GM12878 (cell line): ENCODE data around the gene HAP1. TPM values are rescaled to one million over a fixed set of nuclear protein-coding genes. Genes with fewer than 3 reads are reported as not detected.

ENCODE experiments used
- ATAC-seq: fragments of 200-7000 bp; cut with Tn5 transposase; 3 replicates; pipeline ENCODE4 v1.9.1; 2020; ENCODE audit warnings: mild to moderate bottlenecking, moderate library complexity
- BruUV-seq: library from RNA; stranded (reverse); fragments of 400-500 nt; replicated peaks from 2 replicates; lab custom pipeline; 2021; lab: Mats Ljungman, UMichigan
- CTCF ChIA-PET: fragments of 300-600 bp; sonication (Branson Sonifier 250); formaldehyde crosslinking; extraction: SDS; loops from one replicate; lab custom pipeline; 2021; ENCODE audit warnings: inconsistent platforms; lab: Yijun Ruan, JAX
- POLR2A ChIA-PET: fragments of 350-600 bp; formaldehyde crosslinking; extraction: SDS; loops from one replicate; lab custom pipeline; 2021; ENCODE audit warnings: inconsistent platforms; lab: Charles Lee
- RAD21 ChIA-PET: fragments of 300-600 bp; sonication (Branson Sonifier 250); formaldehyde crosslinking; loops from one replicate; lab custom pipeline; 2023; ENCODE audit warnings: antibody characterized with exemption; ENCODE audit not compliant: unreplicated experiment; lab: Charles Lee
- SMC1A ChIA-PET: fragments of 300-600 bp; sonication (Branson Sonifier 250); formaldehyde crosslinking; loops from one replicate; lab custom pipeline; 2023; ENCODE audit not compliant: unreplicated experiment, uncharacterized antibody; lab: Charles Lee
- DNase-seq: peaks from one replicate; pipeline ENCODE4 v3.0.0-alpha.2; 2011; ENCODE audit warnings: low read depth, low spot score
- FAIRE-seq: peaks from 3 replicates; lab custom pipeline; 2011; peaks lifted over from hg19 to GRCh38; lab: Jason Lieb, UNC
- H2AFZ ChIP-seq: 2 replicates; pipeline ENCODE4 v1.6.0; 2011; ENCODE audit warnings: low read depth, low read length, control low read depth; ENCODE audit not compliant: control insufficient read depth
- H3K27ac ChIP-seq: 2 replicates; pipeline ENCODE4 v1.5.1; 2011; ENCODE audit warnings: control low read depth; ENCODE audit not compliant: control insufficient read depth, insufficient read depth
- H3K27me3 ChIP-seq, 2 experiments: replicated peaks in 1 of 2; 2 replicates each; pipeline versions ENCODE4 v1.6.0 to v1.6.1; 2011; ENCODE audit warnings: low read length in 1 of 2; ENCODE audit not compliant: control insufficient read depth in 2 of 2, insufficient read depth in 2 of 2
- H3K36me3 ChIP-seq, 2 experiments: 2 replicates each; pipeline ENCODE4 v1.5.1; 2011; ENCODE audit warnings: low read length in 1 of 2; ENCODE audit not compliant: control insufficient read depth in 2 of 2, insufficient read depth in 2 of 2
- H3K4me1 ChIP-seq: 2 replicates; pipeline ENCODE4 v1.6.1; 2011; ENCODE audit warnings: mild to moderate bottlenecking, low read length, moderate library complexity, mixed read lengths; ENCODE audit not compliant: control insufficient read depth, insufficient read depth
- H3K4me2 ChIP-seq: 2 replicates; pipeline ENCODE4 v1.6.0; 2011; ENCODE audit warnings: control low read depth; ENCODE audit not compliant: control insufficient read depth, insufficient read depth
- H3K4me3 ChIP-seq: fragments of 200-600 bp; sonication (generic); 2 replicates; pipeline ENCODE4 v1.5.1; 2016
- H3K79me2 ChIP-seq: 2 replicates; pipeline ENCODE4 v1.6.0; 2011; ENCODE audit warnings: low read length; ENCODE audit not compliant: control insufficient read depth, insufficient read depth
- H3K9ac ChIP-seq: 2 replicates; pipeline ENCODE4 v1.8.0; 2011; ENCODE audit warnings: low read length, control low read depth, mixed read lengths; ENCODE audit not compliant: control insufficient read depth, insufficient read depth
- H3K9me3 ChIP-seq: replicated peaks from 3 replicates; pipeline ENCODE4 v1.5.1; 2011; ENCODE audit warnings: mild to moderate bottlenecking, low read length; ENCODE audit not compliant: control insufficient read depth, insufficient read depth
- H4K20me1 ChIP-seq: 2 replicates; pipeline ENCODE4 v1.6.0; 2011; ENCODE audit not compliant: control insufficient read depth, insufficient read depth
- ASH2L ChIP-seq: fragments of 300-600, 200-600 bp; sonication (generic); IDR thresholded peaks from 2 replicates; pipeline ENCODE4 v1.6.1; 2017; ENCODE audit warnings: low read depth, mild to moderate bottlenecking, borderline replicate concordance
- ATF7 ChIP-seq: fragments of 450-650 bp; IDR thresholded peaks from 2 replicates; pipeline ENCODE4 v1.6.1; 2016; ENCODE audit warnings: low read depth, mild to moderate bottlenecking
- BRCA1 ChIP-seq: IDR thresholded peaks from 2 replicates; pipeline ENCODE4 v1.6.1; 2011; ENCODE audit warnings: low read depth, low read length, improper control_type of control experiment
- DPF2 ChIP-seq: fragments of 450-650 bp; IDR thresholded peaks from 2 replicates; pipeline ENCODE4 v1.6.1; 2017; ENCODE audit warnings: mild to moderate bottlenecking
- GATAD2B ChIP-seq: fragments of 450-650 bp; conservative IDR thresholded peaks from 2 replicates; pipeline ENCODE4 v1.6.1; 2017; ENCODE audit warnings: low read depth, mild to moderate bottlenecking, moderate library complexity
- IKZF1 ChIP-seq: fragments of 450-650 bp; conservative IDR thresholded peaks from 2 replicates; pipeline ENCODE4 v1.6.1; 2017; ENCODE audit warnings: antibody characterized with exemption, mild to moderate bottlenecking
- IKZF2 ChIP-seq, 2 experiments: fragments of 450-650 bp; IDR thresholded peaks; 2 replicates each; pipeline ENCODE4 v1.6.1; 2017; ENCODE audit warnings: mild to moderate bottlenecking in 2 of 2, moderate library complexity in 2 of 2
- IRF4 ChIP-seq: IDR thresholded peaks from 2 replicates; pipeline ENCODE4 v1.6.1; 2011; ENCODE audit warnings: low read depth, low read length
- JUNB ChIP-seq: IDR thresholded peaks from 2 replicates; pipeline ENCODE4 v1.6.1; 2016; ENCODE audit warnings: antibody characterized with exemption, mild to moderate bottlenecking
- NFIC ChIP-seq: IDR thresholded peaks from 2 replicates; pipeline ENCODE4 v1.6.1; 2012; ENCODE audit warnings: low read depth, mild to moderate bottlenecking, inconsistent platforms, low read length, moderate library complexity
- POLR2AphosphoS5 ChIP-seq: IDR thresholded peaks from 2 replicates; pipeline ENCODE4 v1.6.1; 2011; ENCODE audit warnings: mild to moderate bottlenecking, low read length, inconsistent platforms
- RB1 ChIP-seq: fragments of 450-650 bp; formaldehyde crosslinking; IDR thresholded peaks from 2 replicates; pipeline ENCODE4 v1.6.1; 2017; ENCODE audit warnings: mild to moderate bottlenecking, borderline replicate concordance
- SREBF1 ChIP-seq: IDR thresholded peaks from 2 replicates; pipeline ENCODE4 v1.6.1; 2012; ENCODE audit warnings: mild to moderate bottlenecking, low read length
- STAT3 ChIP-seq: IDR thresholded peaks from 2 replicates; pipeline ENCODE4 v1.6.1; 2011; ENCODE audit warnings: low read depth, low read length, improper control_type of control experiment
- SUZ12 ChIP-seq: fragments of 200-600 bp; sonication (generic); IDR thresholded peaks from one replicate; pipeline ENCODE4 v1.6.1; 2018; ENCODE audit warnings: antibody characterized with exemption, mild to moderate bottlenecking; ENCODE audit not compliant: unreplicated experiment
- ZNF274 ChIP-seq: IDR thresholded peaks from one replicate; pipeline ENCODE4 v1.8.0; 2011; ENCODE audit not compliant: insufficient read length, insufficient read depth
- ZSCAN29 ChIP-seq: fragments of 450-650 bp; IDR thresholded peaks from 2 replicates; pipeline ENCODE4 v1.6.1; 2017; ENCODE audit warnings: mild to moderate bottlenecking, moderate library complexity
- WGBS: methylation state at CpG from one replicate; pipeline ENCODE4 v1.1.6; 2016; ENCODE audit warnings: low lambda C conversion rate; ENCODE audit not compliant: insufficient replicate concordance, insufficient coverage; ENCODE audit errors: missing lambda C conversion rate; 5-methylcytosine and 5-hydroxymethylcytosine counted together
- in situ Hi-C: fragments of 300-500 bp; cut with MboI; formaldehyde crosslinking; loops from 9 replicates; pipeline ENCODE4 v1.14.3; 2018; ENCODE audit warnings: mixed read lengths
- intact Hi-C: fragments of 100-400 bp; cut with micrococcal nuclease; formaldehyde crosslinking; loops from one replicate; pipeline ENCODE4 v1.14.2; 2022; ENCODE audit not compliant: unreplicated experiment
- polyA plus RNA-seq, 11 experiments: library from polyadenylated mRNA; depleted of rRNA in 4 of 11; unstranded in 6 of 11; stranded (reverse) in 5 of 11; fragments of >200 nt; fragmentation: Nextera tagmentation in 4 of 11; fragmentation: Illumina TruSeq in 1 of 11; extraction: Ambion mirVana in 4 of 11; extraction: Trizol in 1 of 11; gene quantifications; 1 replicate in 1 of 11; 2 replicates in 10 of 11; pipeline versions ENCODE4 v1.2.1 to v1.2.3, GENCODE V29; 2011 to 2016; ENCODE audit warnings: inconsistent platforms in 2 of 11, missing spikeins in 2 of 11, low read depth in 1 of 11
- total RNA-seq, 4 experiments: library from RNA; depleted of rRNA in 3 of 4; stranded (reverse); fragments of >200 nt in 3 of 4; fragmentation: Illumina TruSeq in 1 of 4; extraction: Trizol in 1 of 4; gene quantifications; 2 replicates each; pipeline versions ENCODE4 v1.2.1 to v1.2.3, GENCODE V29; 2013 to 2021
- TF ChIP-seq, protein P1 (sequence below): fragments of 450-650 bp; IDR thresholded peaks from 2 replicates; pipeline ENCODE4 v1.6.1; 2018; ENCODE audit warnings: mild to moderate bottlenecking, low read depth, moderate library complexity; ENCODE audit not compliant: partially characterized antibody
- TF ChIP-seq, protein P2 (sequence below): IDR thresholded peaks from 2 replicates; pipeline ENCODE4 v1.6.1; 2012; ENCODE audit warnings: low read depth, low read length, improper control_type of control experiment

HAP1 gene
- total and polyA plus RNA-seq, 10 of the 15 experiments (the other 5 are each of a cell fraction or from before 2014, with no cell fraction given): not detected

DNA sequence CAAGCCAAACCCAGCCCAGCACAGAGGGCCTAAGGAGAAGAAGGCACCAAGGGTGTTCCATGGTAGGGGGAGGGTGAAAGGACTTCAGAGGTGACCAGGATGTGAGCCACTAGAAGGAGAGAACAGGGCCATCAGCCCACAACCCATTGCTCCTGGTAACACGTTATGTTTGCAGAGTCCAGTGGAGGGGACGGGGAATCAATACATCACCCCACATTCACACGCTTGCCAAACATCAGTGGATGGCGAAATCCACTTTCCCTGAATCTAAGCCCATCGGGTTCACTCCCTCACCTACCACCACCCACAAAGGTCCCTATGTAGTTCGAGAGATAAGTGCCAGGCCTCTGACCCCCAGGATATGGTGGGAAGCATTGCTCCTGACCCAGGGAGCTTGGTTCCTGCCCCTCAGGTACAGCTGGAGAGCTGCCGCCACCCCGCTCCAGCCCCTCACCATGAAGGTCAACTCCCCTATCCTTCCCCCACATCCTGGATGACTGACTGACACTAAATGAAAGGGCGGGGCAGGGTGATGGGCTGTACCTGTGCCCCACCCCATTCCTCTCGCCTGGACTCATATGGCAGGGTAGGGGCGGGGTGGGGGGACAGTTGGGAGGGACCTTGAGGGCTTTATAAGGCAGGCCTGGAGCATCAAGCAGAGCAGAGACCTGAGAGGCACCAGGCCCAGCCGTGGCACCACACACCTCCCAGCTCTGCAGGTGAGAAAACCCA is 22.6 kb downstream of the HAP1 start, which contains the start of gene GAST:
Gene GAST (plus strand): TSS at position 663 of the 732 bp plus-strand sequence. CDS start 3,106 bp downstream, outside the sequence.
- RAD21 ChIA-PET: no interaction called here
- no peak within 1 kb of the TSS for H3K27ac ChIP-seq
- WGBS: 18% methylated on average over 12 of the region's 12 CpGs
- CTCF ChIA-PET: interaction anchor here (1.2 to 1.4 kb wide), 2 partner anchors 16 to 49 kb away, joined by 3 to 9 read pairs; no protein-coding TSS in a partner anchor
- TF ChIP-seq IKZF1 (no peak), ATF7 (no peak), IKZF2 (IDR thresholded peaks at IDR 0.05) (no peak), SUZ12 (no peak), IRF4 (no peak), ASH2L (no peak), SREBF1 (no peak), ZSCAN29 (no peak), NFIC (no peak), RB1 (no peak), GATAD2B (no peak), BRCA1 (no peak), ZNF274 (no peak), JUNB (no peak), STAT3 (no peak), POLR2AphosphoS5 (no peak), DPF2 (no peak)
- TF ChIP-seq, protein P1, sequence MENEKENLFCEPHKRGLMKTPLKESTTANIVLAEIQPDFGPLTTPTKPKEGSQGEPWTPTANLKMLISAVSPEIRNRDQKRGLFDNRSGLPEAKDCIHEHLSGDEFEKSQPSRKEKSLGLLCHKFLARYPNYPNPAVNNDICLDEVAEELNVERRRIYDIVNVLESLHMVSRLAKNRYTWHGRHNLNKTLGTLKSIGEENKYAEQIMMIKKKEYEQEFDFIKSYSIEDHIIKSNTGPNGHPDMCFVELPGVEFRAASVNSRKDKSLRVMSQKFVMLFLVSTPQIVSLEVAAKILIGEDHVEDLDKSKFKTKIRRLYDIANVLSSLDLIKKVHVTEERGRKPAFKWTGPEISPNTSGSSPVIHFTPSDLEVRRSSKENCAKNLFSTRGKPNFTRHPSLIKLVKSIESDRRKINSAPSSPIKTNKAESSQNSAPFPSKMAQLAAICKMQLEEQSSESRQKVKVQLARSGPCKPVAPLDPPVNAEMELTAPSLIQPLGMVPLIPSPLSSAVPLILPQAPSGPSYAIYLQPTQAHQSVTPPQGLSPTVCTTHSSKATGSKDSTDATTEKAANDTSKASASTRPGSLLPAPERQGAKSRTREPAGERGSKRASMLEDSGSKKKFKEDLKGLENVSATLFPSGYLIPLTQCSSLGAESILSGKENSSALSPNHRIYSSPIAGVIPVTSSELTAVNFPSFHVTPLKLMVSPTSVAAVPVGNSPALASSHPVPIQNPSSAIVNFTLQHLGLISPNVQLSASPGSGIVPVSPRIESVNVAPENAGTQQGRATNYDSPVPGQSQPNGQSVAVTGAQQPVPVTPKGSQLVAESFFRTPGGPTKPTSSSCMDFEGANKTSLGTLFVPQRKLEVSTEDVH: no peak
- TF ChIP-seq, protein P2, sequence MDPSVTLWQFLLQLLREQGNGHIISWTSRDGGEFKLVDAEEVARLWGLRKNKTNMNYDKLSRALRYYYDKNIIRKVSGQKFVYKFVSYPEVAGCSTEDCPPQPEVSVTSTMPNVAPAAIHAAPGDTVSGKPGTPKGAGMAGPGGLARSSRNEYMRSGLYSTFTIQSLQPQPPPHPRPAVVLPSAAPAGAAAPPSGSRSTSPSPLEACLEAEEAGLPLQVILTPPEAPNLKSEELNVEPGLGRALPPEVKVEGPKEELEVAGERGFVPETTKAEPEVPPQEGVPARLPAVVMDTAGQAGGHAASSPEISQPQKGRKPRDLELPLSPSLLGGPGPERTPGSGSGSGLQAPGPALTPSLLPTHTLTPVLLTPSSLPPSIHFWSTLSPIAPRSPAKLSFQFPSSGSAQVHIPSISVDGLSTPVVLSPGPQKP: no peak
- no peak within 1 kb of the TSS for H2AFZ ChIP-seq
- SMC1A ChIA-PET: no interaction called here
- BruUV-seq: no TSS peak
- H3K9me3 ChIP-seq: no peaks in the 10 kb centered on the region
- H4K20me1 ChIP-seq: no peaks in the 10 kb centered on the region
- no peaks in the 10 kb centered on the region for H3K4me1 ChIP-seq
- no peaks in the 10 kb centered on the region for H3K36me3 ChIP-seq
- intact Hi-C loops: no loop called here
- no peak within 1 kb of the TSS for H3K4me3 ChIP-seq
- POLR2A ChIA-PET: no interaction called here
- in situ Hi-C loops: loop anchor here (5.0 kb wide), 1 partner anchor 50 kb away; no protein-coding TSS in a partner anchor
- no peak for DNase-seq
- H3K9ac ChIP-seq: no peak within 1 kb of the TSS
- no peak for FAIRE-seq
- ATAC-seq: no peak
- H3K79me2 ChIP-seq: no peaks in the 10 kb centered on the region
- H3K4me2 ChIP-seq: no peak within 1 kb of the TSS
- H3K27me3 ChIP-seq: no peaks in the 10 kb centered on the region; a peak in 3 of 4 replicates
